GM21360 (cell line): ENCODE data around the gene TK1.
"Not testable (repeated sequence)": the region's sequence is repeated elsewhere in the genome, so short reads cannot be mapped to it uniquely, and the experiment has no call there.

Experiments
- ATAC-seq: cut with Tn5 transposase; IDR thresholded peaks from one replicate; pipeline ENCODE4 v1.9.1; 2021; ENCODE audit warnings: mild to moderate bottlenecking, moderate library complexity; ENCODE audit not compliant: unreplicated experiment

Gene TK1

GRCh38 chr17:78154903-78155811 lies 31.7 kb downstream of the TK1 start:
- ATAC-seq, result peak; percentile 39

GRCh38 chr17:78151514-78152008 lies 35.3 kb downstream of the TK1 start:
- no peak for ATAC-seq

- no peak for ATAC-seq
Observed at GRCh38 chr17:78148286-78149016, 38.4 kb downstream of the TK1 start.

GRCh38 chr17:78147315-78147998 lies 39.4 kb downstream of the TK1 start:
- no peak for ATAC-seq

GRCh38 chr17:78146881-78147280 lies 40.0 kb downstream of the TK1 start:
- ATAC-seq, result no peak

- no peak for ATAC-seq
Observed at GRCh38 chr17:78146471-78146869, 40.4 kb downstream of the TK1 start.

GRCh38 chr17:78144736-78145641 lies 41.9 kb downstream of the TK1 start:
- ATAC-seq, result no peak

GRCh38 chr17:78144147-78144719 lies 42.6 kb downstream of the TK1 start:
- ATAC-seq, result no peak

- no peak for ATAC-seq
Observed at GRCh38 chr17:78143214-78144146, 43.4 kb downstream of the TK1 start.

- no peak for ATAC-seq
Observed at GRCh38 chr17:78142119-78142861, 44.6 kb downstream of the TK1 start.

GRCh38 chr17:78141437-78142118 lies 45.3 kb downstream of the TK1 start:
- ATAC-seq, result no peak

GRCh38 chr17:78140169-78141051 lies 46.4 kb downstream of the TK1 start:
- ATAC-seq, result peak; percentile 68

GRCh38 chr17:78139861-78140168 lies 47.0 kb downstream of the TK1 start:
- ATAC-seq, result not testable (repeated sequence)

- ATAC-seq, result no peak
Observed at GRCh38 chr17:78138204-78139060, 48.4 kb downstream of the TK1 start.

GRCh38 chr17:78137392-78138203 lies 49.3 kb downstream of the TK1 start:
- ATAC-seq, result no peak
